Stimulated activated CD4-positive, alpha-beta T cell treated with anti-CD3 and anti-CD28 coated beads, Interleukin-1b, Interleukin-23, amount 100 ng/mL, for 4 hours (primary cell): ENCODE results near the gene DDX18.
A peak's percentile ranks its signal among the peaks of the same experiment; 100 is the strongest.

Experiments used
- DNase-seq, 2 donors: peaks; one replicate each; pipeline ENCODE4 v3.0.0-alpha.2; 2020; ENCODE audit warnings: low read depth in 2 of 2

DDX18 gene

GRCh38 chr2:117834992-117835391 lies 20.5 kb downstream of the DDX18 start:
- DNase-seq = no peak

DNA sequence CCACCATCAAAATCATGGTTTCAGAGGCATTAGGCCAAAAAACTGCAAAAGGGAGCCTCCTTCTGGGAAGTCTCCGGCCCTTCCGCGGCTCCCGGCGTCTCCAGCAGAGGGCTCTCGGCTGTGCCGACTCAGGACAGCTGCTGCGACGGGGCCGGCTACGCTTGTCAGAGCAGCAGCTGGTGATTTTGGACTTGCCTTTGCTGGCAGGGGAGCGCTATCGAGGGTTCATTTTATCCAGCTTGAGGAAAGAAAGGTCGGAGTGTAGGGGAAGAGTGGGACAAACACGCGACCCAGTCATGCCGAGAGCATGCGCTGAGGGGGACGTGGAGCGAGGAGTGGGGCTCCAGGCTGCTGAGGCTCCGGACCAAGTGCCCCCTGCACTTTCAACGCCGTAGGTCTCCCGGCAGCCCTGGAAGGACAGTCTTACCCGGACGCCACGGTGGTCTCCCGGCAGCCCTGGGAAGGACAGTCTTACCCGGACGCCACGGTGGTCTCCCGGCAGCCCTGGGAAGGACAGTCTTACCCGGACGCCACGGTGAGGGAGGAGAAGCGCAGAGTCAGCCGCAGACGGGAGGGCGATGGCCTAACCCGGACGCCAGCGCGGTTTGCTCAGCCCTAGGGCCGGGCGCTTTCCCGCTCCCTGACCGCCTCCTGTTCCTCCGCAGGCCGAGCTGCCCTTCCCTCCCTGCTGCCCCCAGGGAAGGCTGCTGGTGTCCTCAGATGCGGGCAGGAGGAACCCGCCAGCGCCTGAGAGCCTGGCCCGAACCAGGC lies 21.7 kb downstream of the DDX18 start:
- DNase-seq = peak; percentile 18 to 45

DNA sequence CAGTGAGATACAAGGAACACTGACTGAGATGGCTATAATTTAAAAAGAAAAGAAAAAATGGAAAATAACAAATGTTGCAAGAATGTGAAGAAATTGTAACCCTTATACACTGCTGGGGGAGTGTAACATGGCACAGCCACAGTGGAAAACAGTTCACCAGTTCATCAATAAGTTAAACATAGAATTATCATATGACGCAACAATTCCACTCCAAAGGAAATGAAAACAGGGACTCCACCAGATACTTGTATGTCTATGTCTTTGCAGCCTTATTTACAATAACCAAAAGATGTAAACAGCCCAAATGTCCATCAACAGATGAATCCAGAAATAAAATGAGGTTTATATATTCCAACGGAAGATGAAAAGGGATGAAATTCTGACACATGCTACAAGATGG lies 30.8 kb downstream of the DDX18 start:
- DNase-seq = no peak

DNA sequence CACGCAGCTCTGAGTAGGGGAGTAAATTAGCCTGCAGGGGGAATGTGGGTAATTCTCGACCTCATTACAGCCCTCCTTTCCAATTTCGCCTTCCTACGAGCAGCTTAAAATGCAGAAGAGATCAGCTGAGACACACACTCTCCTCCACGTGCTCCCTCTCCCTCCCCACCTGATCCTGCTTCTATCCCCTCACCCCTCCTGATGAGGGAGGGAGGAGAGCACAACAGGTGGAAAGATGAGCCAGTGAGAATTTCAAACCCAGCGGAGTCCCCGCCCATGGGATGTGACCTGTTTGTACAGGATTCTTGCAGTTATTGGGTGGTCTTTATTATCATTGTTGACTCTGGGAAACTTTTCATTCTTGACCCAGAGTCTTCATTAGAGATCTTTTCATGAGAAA lies 35.5 kb downstream of the DDX18 start:
- no peak for DNase-seq

DNA sequence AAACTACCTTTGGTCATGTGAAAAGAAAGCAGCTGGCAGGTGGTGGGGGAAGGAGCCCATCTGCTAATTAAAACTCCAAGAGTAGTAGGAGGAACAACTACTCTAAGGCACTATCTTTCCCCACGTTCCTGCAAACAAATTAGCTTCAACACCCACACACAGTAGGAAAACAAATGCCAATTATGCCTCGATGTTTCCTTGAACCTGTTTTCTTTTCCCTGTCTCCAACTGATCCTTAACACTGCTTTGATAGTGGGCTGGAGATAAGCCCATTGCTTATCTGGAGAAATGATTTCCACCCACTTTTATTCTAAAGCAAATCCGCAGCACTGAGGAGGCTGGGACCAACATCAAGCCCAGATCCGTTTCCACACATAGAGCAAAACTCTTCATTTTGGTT lies 36.0 kb downstream of the DDX18 start:
- no peak for DNase-seq

DNA sequence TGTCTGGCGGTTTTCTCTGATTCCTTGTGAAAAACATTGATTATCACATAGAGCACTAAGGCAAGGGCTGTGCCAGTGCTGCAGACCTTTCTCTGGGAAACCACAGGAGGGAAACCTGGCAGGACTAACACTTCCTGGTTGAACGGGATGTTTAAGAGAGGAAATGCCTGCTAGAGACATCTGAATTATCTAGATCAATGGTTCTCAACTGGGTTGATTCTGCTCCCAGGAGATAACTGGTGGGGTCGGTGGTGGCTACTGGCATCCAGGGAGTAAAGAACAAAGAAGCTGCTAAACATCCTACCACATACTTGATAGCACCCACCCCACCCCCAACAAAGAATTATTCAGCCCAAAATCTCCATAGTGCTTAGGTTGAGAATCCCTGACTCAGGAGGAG lies 37.5 kb downstream of the DDX18 start:
- no peak for DNase-seq

GRCh38 chr2:117853316-117853715 lies 38.8 kb downstream of the DDX18 start:
- no peak for DNase-seq

- no peak for DNase-seq
Measured at GRCh38 chr2:117853873-117854272, 39.4 kb downstream of the DDX18 start.

- DNase-seq = no peak
Measured at GRCh38 chr2:117854610-117855009, 40.1 kb downstream of the DDX18 start.

DNA sequence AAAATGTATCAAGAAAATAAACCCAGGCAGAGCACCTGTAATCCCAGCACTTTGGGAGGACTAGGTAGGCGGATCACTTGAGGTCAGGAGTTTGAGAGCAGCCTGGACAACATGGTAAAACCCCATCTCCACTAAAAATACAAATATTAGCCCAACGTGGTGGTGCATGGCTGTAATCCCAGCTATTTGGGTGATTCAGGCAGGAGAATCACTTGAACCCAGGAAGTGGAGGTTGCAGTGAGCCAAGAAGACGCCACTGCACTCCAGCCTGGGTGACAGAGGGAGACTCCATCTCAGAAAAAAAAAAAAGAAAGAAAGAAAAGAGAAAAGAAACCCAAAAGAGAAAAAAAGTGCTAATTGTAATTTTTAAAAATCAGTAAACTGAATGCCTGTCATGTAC lies 41.4 kb downstream of the DDX18 start:
- DNase-seq = no peak

GRCh38 chr2:117856415-117857210 lies 42.1 kb downstream of the DDX18 start:
- no peak for DNase-seq

DNA sequence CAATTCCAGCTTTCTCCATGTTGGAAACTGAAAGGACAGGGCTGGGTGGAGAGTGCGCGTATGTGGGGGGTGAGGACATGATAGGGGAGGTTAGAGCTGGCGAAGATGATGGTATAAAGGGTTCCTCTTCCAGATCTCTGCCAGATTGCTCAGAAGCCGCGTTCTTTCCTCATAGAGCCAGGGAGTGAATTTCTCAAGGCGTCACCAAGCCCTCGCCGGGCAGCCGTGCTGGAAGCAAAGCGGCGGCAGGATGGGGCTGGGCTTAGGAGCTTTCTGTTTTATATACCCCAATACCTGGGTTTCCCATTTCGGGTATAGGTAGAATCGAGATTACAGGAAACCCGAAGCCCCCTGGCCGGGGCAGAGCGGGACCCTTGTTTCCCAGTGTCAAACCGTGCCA lies 43.8 kb downstream of the DDX18 start:
- no peak for DNase-seq

DNA sequence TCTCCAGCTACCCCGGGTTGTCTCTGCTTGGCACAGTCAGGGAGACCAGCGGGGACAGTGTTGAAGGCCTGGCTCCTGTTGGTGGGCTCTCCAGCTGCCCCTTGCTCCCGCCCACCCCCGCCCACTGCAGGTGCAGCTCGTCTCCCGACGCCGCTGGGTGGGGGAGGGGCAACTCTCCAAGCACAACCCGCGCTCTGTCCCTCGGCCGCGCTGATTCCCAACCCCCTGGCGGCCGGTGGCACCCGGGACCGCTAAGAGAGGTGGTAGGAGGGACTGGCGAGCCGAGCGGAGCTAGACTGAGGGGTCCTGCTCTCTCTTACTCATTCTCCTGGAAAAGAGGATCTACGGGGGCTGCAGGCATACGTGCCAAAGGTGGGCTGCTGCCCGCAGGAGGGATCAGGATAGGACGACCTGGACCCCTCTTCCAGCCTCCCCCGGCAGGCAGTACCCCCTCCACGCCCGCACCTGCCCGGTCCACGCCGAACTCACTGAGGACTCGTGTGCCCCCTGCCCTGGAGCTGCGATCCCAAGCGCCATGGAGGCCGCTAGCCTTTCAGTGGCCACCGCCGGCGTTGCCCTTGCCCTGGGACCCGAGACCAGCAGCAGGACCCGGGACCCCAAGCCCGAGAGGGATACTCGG lies 44.5 kb downstream of the DDX18 start:
- no peak for DNase-seq

DNA sequence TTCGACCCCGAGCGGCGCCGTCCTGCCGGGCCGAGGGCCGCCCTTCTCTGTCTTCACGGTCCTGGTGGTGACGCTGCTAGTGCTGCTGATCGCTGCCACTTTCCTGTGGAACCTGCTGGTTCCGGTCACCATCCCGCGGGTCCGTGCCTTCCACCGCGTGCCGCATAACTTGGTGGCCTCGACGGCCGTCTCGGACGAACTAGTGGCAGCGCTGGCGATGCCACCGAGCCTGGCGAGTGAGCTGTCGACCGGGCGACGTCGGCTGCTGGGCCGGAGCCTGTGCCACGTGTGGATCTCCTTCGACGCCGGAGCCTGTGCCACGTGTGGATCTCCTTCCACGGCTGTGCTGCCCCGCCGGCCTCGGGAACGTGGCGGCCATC lies 45.0 kb downstream of the DDX18 start:
- no peak for DNase-seq

DNA sequence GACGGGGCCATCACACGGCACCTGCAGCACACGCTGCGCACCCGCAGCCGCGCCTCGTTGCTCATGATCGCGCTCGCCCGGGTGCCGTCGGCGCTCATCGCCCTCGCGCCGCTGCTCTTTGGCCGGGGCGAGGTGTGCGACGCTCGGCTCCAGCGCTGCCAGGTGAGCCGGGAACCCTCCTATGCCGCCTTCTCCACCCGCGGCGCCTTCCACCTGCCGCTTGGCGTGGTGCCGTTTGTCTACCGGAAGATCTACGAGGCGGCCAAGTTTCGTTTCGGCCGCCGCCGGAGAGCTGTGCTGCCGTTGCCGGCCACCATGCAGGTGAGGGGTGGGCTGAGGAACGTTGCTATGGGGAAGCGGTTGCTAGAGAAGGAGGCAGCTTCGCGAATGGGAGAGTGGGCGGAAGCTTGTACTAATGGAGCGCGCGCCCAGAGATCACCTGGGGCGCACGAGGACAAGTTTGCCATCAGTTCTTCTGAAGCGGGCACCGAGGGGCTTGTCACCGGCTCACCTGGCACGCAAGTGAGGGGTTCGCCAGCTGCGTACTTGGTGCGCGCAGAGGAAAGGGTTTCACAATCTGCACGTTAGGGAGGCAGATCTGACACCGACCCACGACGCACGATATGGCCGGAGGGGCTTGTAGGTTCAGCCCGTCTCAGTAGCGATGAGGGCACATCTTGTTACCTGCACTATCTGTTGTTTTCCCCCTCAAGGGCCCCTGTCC lies 45.6 kb downstream of the DDX18 start:
- no peak for DNase-seq

DNA sequence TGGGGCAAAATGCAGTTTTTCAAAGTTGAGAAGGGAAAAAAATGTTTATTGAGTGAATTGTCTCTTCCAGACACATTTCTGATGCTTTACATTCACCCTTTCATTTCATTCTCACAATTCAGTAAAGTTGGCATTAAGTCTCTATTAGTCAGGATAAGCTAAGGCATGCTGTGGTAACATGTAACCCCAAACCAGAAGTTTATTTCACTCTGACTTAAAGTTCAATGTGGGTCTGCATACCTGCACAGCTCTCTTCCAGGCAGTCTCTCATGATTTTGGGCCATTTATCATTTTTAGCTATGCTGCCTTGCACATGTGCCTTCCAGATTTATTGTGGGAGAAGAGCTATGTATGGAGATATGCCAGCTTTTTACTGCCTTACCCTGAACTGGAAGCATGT lies 48.0 kb downstream of the DDX18 start:
- DNase-seq = no peak

GRCh38 chr2:117875786-117876185 lies 61.3 kb downstream of the DDX18 start:
- no peak for DNase-seq

DNA sequence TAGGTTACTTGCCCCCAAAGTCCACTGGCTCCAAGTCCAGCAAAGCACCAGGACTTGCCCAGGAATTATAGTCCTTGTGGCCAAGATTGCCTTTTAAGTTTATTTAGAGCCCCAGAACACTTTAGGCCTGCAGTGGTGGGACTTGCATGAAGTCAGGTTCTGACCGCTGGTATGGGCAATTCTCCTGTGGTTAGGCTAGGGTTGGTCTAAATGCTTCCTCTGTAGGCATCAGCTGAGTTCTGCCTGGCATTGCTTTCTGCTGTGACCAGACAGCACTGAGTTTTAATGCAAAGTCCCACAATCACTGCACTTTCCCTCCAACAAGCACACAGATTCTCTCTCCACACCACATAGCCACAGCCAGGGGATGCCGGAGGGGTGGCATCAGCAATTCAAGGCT lies 64.5 kb downstream of the DDX18 start:
- DNase-seq = no peak
